ENCODE results near the gene SPAG17. TPM values are rescaled to one million over a fixed set of nuclear protein-coding genes. Genes with fewer than 3 reads are reported as not detected.

The SPAG17 gene
- total RNA-seq, 2 donors from 2014 or later: not detected

GRCh38 chr1:118177998-118178397, 7.0 kb downstream of the SPAG17 start:
- intact Hi-C loops (cut with DNase I): no loop called here
- Histone ChIP-seq H3K27me3 (no peaks in the 10 kb centered on the region), H3K27ac (no peak overlapping the region), H3K9me3 (no peaks in the 10 kb centered on the region), H3K9ac (ENCODE audit: low read depth in 2 of 2, low read length in 2 of 2) (no peak overlapping the region), H3K4me1 (no peaks in the 10 kb centered on the region), H3K4me3 (no peak overlapping the region), H3K36me3 (no peaks in the 10 kb centered on the region)
- TF ChIP-seq CTCF (IDR thresholded peaks at IDR 0.05): no peak
- no peak for DNase-seq

DNA sequence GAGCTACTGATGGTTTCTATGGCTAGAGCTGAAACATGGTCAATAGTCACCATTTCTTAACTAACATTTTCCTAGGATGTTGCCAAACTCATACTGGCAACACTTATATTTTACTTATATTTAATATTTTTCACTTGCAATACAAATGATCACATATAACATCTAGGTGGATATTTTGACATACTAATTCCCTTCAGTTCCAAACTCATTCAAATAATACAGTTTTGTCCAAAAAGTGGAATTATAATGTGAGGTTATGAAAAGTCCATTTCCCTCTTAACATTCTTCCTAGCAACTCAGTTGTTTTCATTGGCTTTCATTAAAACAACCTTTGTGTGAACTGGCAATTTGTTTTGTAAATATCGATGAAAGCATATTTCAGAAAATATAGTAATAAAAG, 16.0 kb downstream of the SPAG17 start:
- no peak for TF ChIP-seq CTCF (IDR thresholded peaks at IDR 0.05)

DNA sequence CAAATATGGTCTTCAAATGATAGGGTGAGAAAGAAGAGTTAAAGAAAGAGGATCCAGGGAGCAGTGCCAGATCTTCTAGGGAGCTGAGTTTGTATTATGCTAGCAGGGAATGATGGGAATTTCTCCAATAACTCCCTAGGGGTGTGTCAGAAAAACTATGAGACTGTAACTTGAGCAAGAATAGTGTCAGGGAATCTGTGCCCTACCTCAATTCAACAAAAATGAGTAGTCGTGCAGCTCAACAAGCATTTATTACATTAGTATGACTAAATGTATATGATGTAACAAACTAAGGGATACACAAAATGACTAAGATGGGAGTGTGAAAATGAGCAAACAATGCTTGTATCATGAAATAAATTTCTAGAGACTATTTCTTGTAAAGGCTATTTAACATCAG, 24.2 kb downstream of the SPAG17 start:
- no peak overlapping the region for H3K27ac ChIP-seq
- H3K4me3 ChIP-seq: no peak overlapping the region
- no peak for DNase-seq
- H3K9ac ChIP-seq (ENCODE audit: low read depth in 2 of 2, low read length in 2 of 2): no peak overlapping the region
- no peaks in the 10 kb centered on the region for H3K9me3 ChIP-seq
- intact Hi-C loops (cut with DNase I): no loop called here
- no peaks in the 10 kb centered on the region for H3K27me3 ChIP-seq
- TF ChIP-seq CTCF (IDR thresholded peaks at IDR 0.05): no peak
- no peaks in the 10 kb centered on the region for H3K36me3 ChIP-seq
- H3K4me1 ChIP-seq: no peaks in the 10 kb centered on the region

More for the DNA sequence above, 16.0 kb downstream of the SPAG17 start:
- Histone ChIP-seq H3K9me3 (no peaks in the 10 kb centered on the region), H3K4me3 (no peak overlapping the region), H3K4me1 (no peaks in the 10 kb centered on the region), H3K27me3 (no peaks in the 10 kb centered on the region), H3K36me3 (no peaks in the 10 kb centered on the region), H3K9ac (ENCODE audit: low read depth in 2 of 2, low read length in 2 of 2) (no peak overlapping the region), H3K27ac (no peak overlapping the region)
- DNase-seq: no peak
- intact Hi-C loops (cut with DNase I): no loop called here

DNA sequence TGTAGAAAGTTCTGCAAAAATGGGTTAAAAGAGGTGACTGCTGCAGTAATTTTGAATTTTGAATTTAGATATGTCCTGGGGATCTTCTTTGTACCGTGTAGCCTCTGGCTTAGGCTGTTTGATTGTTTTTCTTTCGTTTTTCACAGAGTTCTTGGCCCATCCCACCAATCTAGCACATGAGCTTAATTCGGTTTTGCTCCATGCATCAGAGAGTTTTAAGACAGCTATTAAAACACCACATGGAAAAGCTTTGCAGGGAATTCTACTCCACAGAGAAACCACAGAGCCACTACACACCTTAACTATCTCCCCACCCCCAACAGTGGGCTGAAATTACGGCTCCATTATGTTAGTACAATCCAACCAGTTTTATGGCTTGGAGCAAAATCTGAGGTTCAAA, 25.5 kb downstream of the SPAG17 start:
- no peaks in the 10 kb centered on the region for H3K36me3 ChIP-seq
- H3K27ac ChIP-seq: no peak overlapping the region
- H3K4me1 ChIP-seq: no peaks in the 10 kb centered on the region
- H3K27me3 ChIP-seq: no peaks in the 10 kb centered on the region
- no peak for DNase-seq
- intact Hi-C loops (cut with DNase I): loop anchor here (10.0 kb wide), 1 partner anchor 1205 kb away; the partner anchor contains the start of gene HAO2
- TF ChIP-seq CTCF (IDR thresholded peaks at IDR 0.05): no peak
- no peaks in the 10 kb centered on the region for H3K9me3 ChIP-seq
- H3K9ac ChIP-seq (ENCODE audit: low read depth in 2 of 2, low read length in 2 of 2): no peak overlapping the region
- no peak overlapping the region for H3K4me3 ChIP-seq

DNA sequence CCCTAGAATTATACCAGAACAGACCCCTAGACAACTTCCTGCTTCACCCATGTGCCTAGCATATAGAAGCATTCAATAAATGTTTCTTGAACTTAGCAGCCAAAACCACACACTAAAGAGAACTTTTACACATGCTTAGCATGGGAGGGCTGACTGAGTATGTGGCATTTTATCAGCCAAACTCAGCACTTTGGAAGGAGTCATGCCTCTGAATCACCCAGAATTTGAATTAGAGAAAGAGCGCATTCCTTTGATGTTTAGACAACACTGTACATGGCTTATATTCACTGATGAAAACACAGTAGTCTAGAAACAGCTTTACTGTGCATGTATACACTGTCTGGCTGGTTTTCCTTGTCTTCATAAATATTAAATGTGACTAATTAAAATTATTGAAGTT, 26.1 kb downstream of the SPAG17 start:
- Histone ChIP-seq H3K4me1 (no peaks in the 10 kb centered on the region), H3K36me3 (no peaks in the 10 kb centered on the region), H3K9me3 (no peaks in the 10 kb centered on the region), H3K4me3 (no peak overlapping the region), H3K9ac (ENCODE audit: low read depth in 2 of 2, low read length in 2 of 2) (no peak overlapping the region), H3K27me3 (no peaks in the 10 kb centered on the region), H3K27ac (no peak overlapping the region)
- no peak for TF ChIP-seq CTCF (IDR thresholded peaks at IDR 0.05)
- no peak for DNase-seq
- intact Hi-C loops (cut with DNase I): loop anchor here (10.0 kb wide), 1 partner anchor 1206 kb away; the partner anchor contains the start of gene HAO2

Data from colonic mucosa (tissue), 4 donors.